ENCODE measurements around the gene PALB2.

PALB2 gene

GRCh38 chr16:23642246-23642774 is 1.2 kb upstream of the PALB2 start:
- no peak overlapping the region for H3K14ac ChIP-seq (ENCODE audit: low read length)
- H2BK5ac ChIP-seq (ENCODE audit: low read length) = no peak overlapping the region
- H2AK5ac ChIP-seq (ENCODE audit: low read depth, low read length) = no peak overlapping the region
- H4K91ac ChIP-seq (ENCODE audit: low read depth, low read length, poor library complexity) = no peak overlapping the region
- no peak overlapping the region for H3K18ac ChIP-seq (ENCODE audit: low read length)
- no peak overlapping the region for H3K9ac ChIP-seq (ENCODE audit: low read depth, low read length, poor library complexity)
- no CpG with 5 or more reads among the region's 14 CpGs for WGBS, 2 donors (ENCODE audit: extremely low coverage in 2 of 2, insufficient read length in 2 of 2, insufficient replicate concordance in 1 of 2)
- H2AFZ ChIP-seq (ENCODE audit: low read length) = peak overlapping the region; percentile 96
- H4K8ac ChIP-seq (ENCODE audit: low read depth, low read length) = no peak overlapping the region
- H2BK15ac ChIP-seq (ENCODE audit: low read length) = no peak overlapping the region
- no peak overlapping the region for H3K27ac ChIP-seq (replicated peaks; ENCODE audit: low read length)
- no peak overlapping the region for H3K4ac ChIP-seq (ENCODE audit: low read length)
- H3K36me3 ChIP-seq (replicated peaks in 1 of 2; ENCODE audit: control insufficient read depth in 2 of 2, insufficient read depth in 2 of 2, low read length in 2 of 2) = peaks cover 4 to 56% of the 10 kb centered on the region in 2 donors
- H3K23ac ChIP-seq (ENCODE audit: low read depth, low read length, poor library complexity) = no peak overlapping the region
- DNase-seq (ENCODE audit: low spot score) = no peak
- H3K4me2 ChIP-seq (ENCODE audit: insufficient read depth, low read length, poor library complexity, severe bottlenecking) = peak overlapping the region; percentile 69
- H2BK12ac ChIP-seq (ENCODE audit: low read length) = no peak overlapping the region
- H3K4me3 ChIP-seq (ENCODE audit: low read length in 2 of 2) = peak overlapping the region; percentile 87 to 96
- no peaks in the 10 kb centered on the region for H3K9me3 ChIP-seq (replicated peaks in 1 of 2; ENCODE audit: control insufficient read depth in 2 of 2, insufficient read depth in 1 of 2, low read depth in 1 of 2, low read length in 2 of 2)
- H3K27me3 ChIP-seq (ENCODE audit: control insufficient read depth in 3 of 3, insufficient read depth in 3 of 3, low read depth in 1 of 3, low read length in 3 of 3) = no peaks in the 10 kb centered on the region
- H3K4me1 ChIP-seq (ENCODE audit: control insufficient read depth in 2 of 2, insufficient read depth in 1 of 2, low read depth in 1 of 2, low read length in 2 of 2) = peaks cover 7 to 9% of the 10 kb centered on the region in 2 donors
- H2BK120ac ChIP-seq (ENCODE audit: low read depth, low read length) = no peak overlapping the region
- peaks cover 8% of the 10 kb centered on the region for H3K79me1 ChIP-seq (ENCODE audit: low read depth, low read length)

GRCh38 chr16:23640615-23640930 is 537 bp downstream of the PALB2 start:
- H3K4me1 ChIP-seq (ENCODE audit: control insufficient read depth in 2 of 2, insufficient read depth in 1 of 2, low read depth in 1 of 2, low read length in 2 of 2) = peaks cover 7 to 9% of the 10 kb centered on the region in 2 donors
- no peak overlapping the region for H3K18ac ChIP-seq (ENCODE audit: low read length)
- H3K9me3 ChIP-seq (replicated peaks in 1 of 2; ENCODE audit: control insufficient read depth in 2 of 2, insufficient read depth in 1 of 2, low read depth in 1 of 2, low read length in 2 of 2) = no peaks in the 10 kb centered on the region
- H2BK120ac ChIP-seq (ENCODE audit: low read depth, low read length) = no peak overlapping the region
- H2AFZ ChIP-seq (ENCODE audit: low read length) = peak overlapping the region; percentile 96
- no peak overlapping the region for H3K23ac ChIP-seq (ENCODE audit: low read depth, low read length, poor library complexity)
- no peak overlapping the region for H3K27ac ChIP-seq (replicated peaks; ENCODE audit: low read length)
- no peak overlapping the region for H2BK15ac ChIP-seq (ENCODE audit: low read length)
- peak overlapping the region; percentile 83 for H3K4me2 ChIP-seq (ENCODE audit: insufficient read depth, low read length, poor library complexity, severe bottlenecking)
- no peak overlapping the region for H2BK12ac ChIP-seq (ENCODE audit: low read length)
- H3K36me3 ChIP-seq (replicated peaks in 1 of 2; ENCODE audit: control insufficient read depth in 2 of 2, insufficient read depth in 2 of 2, low read length in 2 of 2) = peaks cover 8 to 58% of the 10 kb centered on the region in 2 donors
- H4K8ac ChIP-seq (ENCODE audit: low read depth, low read length) = no peak overlapping the region
- peaks cover 8% of the 10 kb centered on the region for H3K79me1 ChIP-seq (ENCODE audit: low read depth, low read length)
- H3K27me3 ChIP-seq (ENCODE audit: control insufficient read depth in 3 of 3, insufficient read depth in 3 of 3, low read depth in 1 of 3, low read length in 3 of 3) = no peaks in the 10 kb centered on the region
- H3K4me3 ChIP-seq (ENCODE audit: low read length in 2 of 2) = peak overlapping the region; percentile 87 to 98
- peak overlapping the region; percentile 97 for H3K9ac ChIP-seq (ENCODE audit: low read depth, low read length, poor library complexity)
- no peak for DNase-seq (ENCODE audit: low spot score)
- H2AK5ac ChIP-seq (ENCODE audit: low read depth, low read length) = peak overlapping the region; percentile 83
- no peak overlapping the region for H4K91ac ChIP-seq (ENCODE audit: low read depth, low read length, poor library complexity)
- WGBS, 2 donors (ENCODE audit: extremely low coverage in 2 of 2, insufficient read length in 2 of 2, insufficient replicate concordance in 1 of 2) = no CpG with 5 or more reads among the region's 8 CpGs
- H3K4ac ChIP-seq (ENCODE audit: low read length) = no peak overlapping the region
- H3K14ac ChIP-seq (ENCODE audit: low read length) = no peak overlapping the region
- no peak overlapping the region for H2BK5ac ChIP-seq (ENCODE audit: low read length)

GRCh38 chr16:23635958-23636357 is 5.2 kb downstream of the PALB2 start:
- peaks cover 19 to 75% of the 10 kb centered on the region in 2 donors for H3K36me3 ChIP-seq (replicated peaks in 1 of 2; ENCODE audit: control insufficient read depth in 2 of 2, insufficient read depth in 2 of 2, low read length in 2 of 2)
- no peak overlapping the region for H4K8ac ChIP-seq (ENCODE audit: low read depth, low read length)
- H3K4me2 ChIP-seq (ENCODE audit: insufficient read depth, low read length, poor library complexity, severe bottlenecking) = no peak overlapping the region
- H3K23ac ChIP-seq (ENCODE audit: low read depth, low read length, poor library complexity) = no peak overlapping the region
- no peak overlapping the region for H2BK15ac ChIP-seq (ENCODE audit: low read length)
- no peak overlapping the region for H3K27ac ChIP-seq (replicated peaks; ENCODE audit: low read length)
- no peaks in the 10 kb centered on the region for H3K27me3 ChIP-seq (ENCODE audit: control insufficient read depth in 3 of 3, insufficient read depth in 3 of 3, low read depth in 1 of 3, low read length in 3 of 3)
- no peak for DNase-seq (ENCODE audit: low spot score)
- no peak overlapping the region for H2BK120ac ChIP-seq (ENCODE audit: low read depth, low read length)
- H3K4me3 ChIP-seq (ENCODE audit: low read length in 2 of 2) = no peak overlapping the region
- no peak overlapping the region for H2BK12ac ChIP-seq (ENCODE audit: low read length)
- no peak overlapping the region for H3K14ac ChIP-seq (ENCODE audit: low read length)
- H2BK5ac ChIP-seq (ENCODE audit: low read length) = no peak overlapping the region
- H3K18ac ChIP-seq (ENCODE audit: low read length) = no peak overlapping the region
- no peak overlapping the region for H2AK5ac ChIP-seq (ENCODE audit: low read depth, low read length)
- no peaks in the 10 kb centered on the region for H3K9me3 ChIP-seq (replicated peaks in 1 of 2; ENCODE audit: control insufficient read depth in 2 of 2, insufficient read depth in 1 of 2, low read depth in 1 of 2, low read length in 2 of 2)
- H3K79me1 ChIP-seq (ENCODE audit: low read depth, low read length) = peaks cover 7% of the 10 kb centered on the region
- H2AFZ ChIP-seq (ENCODE audit: low read length) = no peak overlapping the region
- H3K4ac ChIP-seq (ENCODE audit: low read length) = no peak overlapping the region
- no peak overlapping the region for H3K9ac ChIP-seq (ENCODE audit: low read depth, low read length, poor library complexity)
- no peak overlapping the region for H4K91ac ChIP-seq (ENCODE audit: low read depth, low read length, poor library complexity)
- peaks cover 2 to 3% of the 10 kb centered on the region in 2 donors for H3K4me1 ChIP-seq (ENCODE audit: control insufficient read depth in 2 of 2, insufficient read depth in 1 of 2, low read depth in 1 of 2, low read length in 2 of 2)

GRCh38 chr16:23634461-23635036 is 6.6 kb downstream of the PALB2 start:
- Histone ChIP-seq H2AFZ (ENCODE audit: low read length) (no peak overlapping the region), H3K4ac (ENCODE audit: low read length) (no peak overlapping the region), H2BK120ac (ENCODE audit: low read depth, low read length) (no peak overlapping the region), H3K4me1 (ENCODE audit: control insufficient read depth in 2 of 2, insufficient read depth in 1 of 2, low read depth in 1 of 2, low read length in 2 of 2) (no peaks in the 10 kb centered on the region), H3K18ac (ENCODE audit: low read length) (no peak overlapping the region), H3K4me3 (ENCODE audit: low read length in 2 of 2) (no peak overlapping the region), H3K36me3 (replicated peaks in 1 of 2; ENCODE audit: control insufficient read depth in 2 of 2, insufficient read depth in 2 of 2, low read length in 2 of 2) (peaks cover 23 to 87% of the 10 kb centered on the region in 2 donors), H3K27me3 (ENCODE audit: control insufficient read depth in 3 of 3, insufficient read depth in 3 of 3, low read depth in 1 of 3, low read length in 3 of 3) (no peaks in the 10 kb centered on the region), H2BK5ac (ENCODE audit: low read length) (no peak overlapping the region), H3K4me2 (ENCODE audit: insufficient read depth, low read length, poor library complexity, severe bottlenecking) (no peak overlapping the region), H3K79me1 (ENCODE audit: low read depth, low read length) (peaks cover 2% of the 10 kb centered on the region), H2BK12ac (ENCODE audit: low read length) (no peak overlapping the region), H3K23ac (ENCODE audit: low read depth, low read length, poor library complexity) (no peak overlapping the region), H3K9ac (ENCODE audit: low read depth, low read length, poor library complexity) (no peak overlapping the region), H4K91ac (ENCODE audit: low read depth, low read length, poor library complexity) (no peak overlapping the region), H3K14ac (ENCODE audit: low read length) (no peak overlapping the region), H2BK15ac (ENCODE audit: low read length) (no peak overlapping the region), H4K8ac (ENCODE audit: low read depth, low read length) (no peak overlapping the region), H2AK5ac (ENCODE audit: low read depth, low read length) (no peak overlapping the region), H3K27ac (replicated peaks; ENCODE audit: low read length) (no peak overlapping the region), H3K9me3 (replicated peaks in 1 of 2; ENCODE audit: control insufficient read depth in 2 of 2, insufficient read depth in 1 of 2, low read depth in 1 of 2, low read length in 2 of 2) (no peaks in the 10 kb centered on the region)
- WGBS, 2 donors (ENCODE audit: extremely low coverage in 2 of 2, insufficient read length in 2 of 2, insufficient replicate concordance in 1 of 2) = no CpG with 5 or more reads among the region's 4 CpGs
- no peak for DNase-seq (ENCODE audit: low spot score)
